HG03432 (cell line): ENCODE measurements around the gene PLCH2.
"Not testable (repeated sequence)": the region's sequence is repeated elsewhere in the genome, so short reads cannot be mapped to it uniquely, and the experiment has no call there.

Experiments
- ATAC-seq: cut with Tn5 transposase; IDR thresholded peaks from one replicate; pipeline ENCODE4 v1.9.1; 2021; ENCODE audit warnings: mild to moderate bottlenecking, moderate library complexity; ENCODE audit not compliant: unreplicated experiment

The PLCH2 gene

GRCh38 chr1:2541619-2542245 is 65.6 kb downstream of the PLCH2 start:
- no peak for ATAC-seq

- no peak for ATAC-seq
Observed at GRCh38 chr1:2542246-2542915, 66.3 kb downstream of the PLCH2 start.

- ATAC-seq = no peak
Observed at GRCh38 chr1:2543543-2544092, 67.5 kb downstream of the PLCH2 start.

GRCh38 chr1:2544093-2544874 is 68.2 kb downstream of the PLCH2 start:
- ATAC-seq = no peak

- no peak for ATAC-seq
Observed at GRCh38 chr1:2544875-2545640, 69.0 kb downstream of the PLCH2 start.

GRCh38 chr1:2545754-2546514 is 69.8 kb downstream of the PLCH2 start:
- peak; percentile 36 for ATAC-seq

GRCh38 chr1:2546515-2547209 is 70.6 kb downstream of the PLCH2 start:
- ATAC-seq = peak; percentile 30

GRCh38 chr1:2547210-2548067 is 71.3 kb downstream of the PLCH2 start:
- peak; percentile 2 for ATAC-seq

- ATAC-seq = peak; percentile 16
Observed at GRCh38 chr1:2548068-2548589, 72.0 kb downstream of the PLCH2 start.

GRCh38 chr1:2549367-2550029 is 73.4 kb downstream of the PLCH2 start:
- ATAC-seq = not testable (repeated sequence)

GRCh38 chr1:2550309-2550861 is 74.3 kb downstream of the PLCH2 start:
- ATAC-seq = not testable (repeated sequence)

GRCh38 chr1:2551544-2551943 is 75.5 kb downstream of the PLCH2 start:
- not testable (repeated sequence) for ATAC-seq

- ATAC-seq = no peak
Observed at GRCh38 chr1:2552189-2552588, 76.1 kb downstream of the PLCH2 start.

- ATAC-seq = not testable (repeated sequence)
Observed at GRCh38 chr1:2553076-2553475, 77.0 kb downstream of the PLCH2 start.

- no peak for ATAC-seq
Observed at GRCh38 chr1:2553871-2554620, 78.0 kb downstream of the PLCH2 start.

GRCh38 chr1:2554621-2555387 is 78.7 kb downstream of the PLCH2 start:
- ATAC-seq = no peak
